ENCODE data around the gene CD81.
A peak's percentile ranks its signal among the peaks of the same experiment; 100 is the strongest.

CD81 gene

GRCh38 chr11:2376751-2377451 is at the start of gene CD81:
CD81 (plus strand) TSS chr11:2377310; CDS start chr11:2377550, 240 bp downstream.
- ATAC-seq, result peak; percentile 67
- no peak for TF ChIP-seq ZFP3 (CRISPR knock-in tag; IDR thresholded peaks at IDR 0.05)
- no peak for TF ChIP-seq SNAI2 (CRISPR knock-in tag; IDR thresholded peaks at IDR 0.05)
- TF ChIP-seq ARNTL (CRISPR knock-in tag; IDR thresholded peaks at IDR 0.05; ENCODE audit: borderline replicate concordance, low read depth), result no peak
- TF ChIP-seq RARB (CRISPR knock-in tag; IDR thresholded peaks at IDR 0.05), result no peak
- no peak for TF ChIP-seq ZFP30 (CRISPR knock-in tag; IDR thresholded peaks at IDR 0.05)
- TF ChIP-seq ZNF8 (CRISPR knock-in tag; IDR thresholded peaks at IDR 0.05), result no peak
- no peak for TF ChIP-seq PATZ1 (CRISPR knock-in tag; IDR thresholded peaks at IDR 0.05; ENCODE audit: borderline replicate concordance)
- TF ChIP-seq ZC3H10 (CRISPR knock-in tag; IDR thresholded peaks at IDR 0.05), result no peak

GRCh38 chr11:2328021-2328420 is 49.1 kb upstream of the CD81 start:
- no peak for TF ChIP-seq CSRNP3 (CRISPR knock-in tag; IDR thresholded peaks at IDR 0.05)
- no peak for TF ChIP-seq CREB5 (CRISPR knock-in tag; IDR thresholded peaks at IDR 0.05; ENCODE audit: low read depth)
- TF ChIP-seq ESRRG (CRISPR knock-in tag; IDR thresholded peaks at IDR 0.05), result no peak
- no peak for TF ChIP-seq ZNF8 (CRISPR knock-in tag; IDR thresholded peaks at IDR 0.05)
- no peak for TF ChIP-seq ZFP30 (CRISPR knock-in tag; IDR thresholded peaks at IDR 0.05)
- TF ChIP-seq TCF4 (CRISPR knock-in tag; IDR thresholded peaks at IDR 0.05; ENCODE audit: borderline replicate concordance), result no peak
- no peak for TF ChIP-seq ISL1 (CRISPR knock-in tag; IDR thresholded peaks at IDR 0.05)
- no peak for TF ChIP-seq ZFP3 (CRISPR knock-in tag; IDR thresholded peaks at IDR 0.05)
- TF ChIP-seq ZC3H10 (CRISPR knock-in tag; IDR thresholded peaks at IDR 0.05), result no peak
- TF ChIP-seq SNAI2 (CRISPR knock-in tag; IDR thresholded peaks at IDR 0.05), result no peak
- TF ChIP-seq TOX (CRISPR knock-in tag; IDR thresholded peaks at IDR 0.05; ENCODE audit: borderline replicate concordance), result no peak
- TF ChIP-seq BACH2 (CRISPR knock-in tag; IDR thresholded peaks at IDR 0.05; ENCODE audit: borderline replicate concordance), result no peak
- no peak for TF ChIP-seq PATZ1 (CRISPR knock-in tag; IDR thresholded peaks at IDR 0.05; ENCODE audit: borderline replicate concordance)
- no peak for TF ChIP-seq RARB (CRISPR knock-in tag; IDR thresholded peaks at IDR 0.05)
- TF ChIP-seq CSDC2 (CRISPR knock-in tag; IDR thresholded peaks at IDR 0.05), result no peak
- TF ChIP-seq PPARA (CRISPR knock-in tag; IDR thresholded peaks at IDR 0.05; ENCODE audit: borderline replicate concordance), result no peak
- no peak for TF ChIP-seq OSR1 (CRISPR knock-in tag; IDR thresholded peaks at IDR 0.05)
- TF ChIP-seq ZNF70 (CRISPR knock-in tag; IDR thresholded peaks at IDR 0.05), result no peak
- no peak for TF ChIP-seq ARNTL (CRISPR knock-in tag; IDR thresholded peaks at IDR 0.05; ENCODE audit: borderline replicate concordance, low read depth)
- no peak for TF ChIP-seq POU6F1 (CRISPR knock-in tag; IDR thresholded peaks at IDR 0.05; ENCODE audit: borderline replicate concordance, low read depth)

GRCh38 chr11:2328656-2329354 is 48.3 kb upstream of the CD81 start:
- no peak for ATAC-seq
- TF ChIP-seq PATZ1 (CRISPR knock-in tag; IDR thresholded peaks at IDR 0.05; ENCODE audit: borderline replicate concordance) (no peak), PPARA (CRISPR knock-in tag; IDR thresholded peaks at IDR 0.05; ENCODE audit: borderline replicate concordance) (no peak), TSHZ2 (CRISPR knock-in tag; IDR thresholded peaks at IDR 0.05) (no peak), POU6F1 (CRISPR knock-in tag; IDR thresholded peaks at IDR 0.05; ENCODE audit: borderline replicate concordance, low read depth) (no peak)

More at GRCh38 chr11:2328021-2328420, 49.1 kb upstream of the CD81 start:
- no peak for ATAC-seq
